ENCODE data around the gene TPST1.

The TPST1 gene

DNA sequence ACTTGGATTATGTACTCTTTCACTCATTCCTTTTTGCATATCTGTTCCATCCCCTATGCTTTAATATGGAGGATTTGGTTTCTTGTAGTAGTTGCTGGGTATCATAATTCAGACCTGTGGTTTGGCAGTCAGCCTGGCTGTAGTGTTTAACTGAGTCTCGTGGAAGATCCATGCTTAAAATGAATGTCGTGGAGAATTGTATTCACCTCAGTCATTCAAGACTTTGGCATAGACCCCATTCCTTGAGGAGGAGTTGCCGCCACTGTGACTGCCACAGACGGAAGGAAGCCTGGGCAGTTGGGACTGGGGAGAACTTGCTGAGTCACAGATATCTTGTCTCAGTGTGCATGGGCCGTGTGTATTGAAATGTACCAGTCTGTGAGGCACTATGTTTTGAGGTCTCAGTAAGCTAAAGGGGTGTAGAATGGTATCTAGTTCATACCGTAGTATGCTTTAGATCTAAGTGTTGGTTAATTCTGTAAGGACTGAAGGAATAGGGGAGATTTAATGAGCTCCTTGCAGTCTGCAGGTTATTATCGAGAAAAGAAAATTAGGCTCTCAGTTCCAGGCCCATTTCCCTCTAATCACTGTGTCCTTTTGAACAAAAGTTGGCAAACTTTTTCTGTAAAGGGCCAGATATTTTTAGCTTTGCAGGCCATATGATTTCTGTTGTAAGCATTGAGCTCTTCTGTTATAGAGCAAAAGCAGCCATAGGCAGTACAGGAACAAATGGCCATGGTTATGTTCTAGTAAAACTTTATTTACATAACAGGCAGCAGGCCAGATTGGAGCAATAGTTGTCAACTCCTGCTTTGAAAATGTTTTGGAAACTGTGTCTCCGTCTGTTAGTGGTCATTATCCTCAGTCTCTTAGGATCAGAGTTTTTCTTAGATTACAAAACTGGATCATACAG is 76.8 kb downstream of the TPST1 start:
- no peak for DNase-seq (ENCODE audit: extremely low read depth in 1 of 2, low read depth in 1 of 2)

DNA sequence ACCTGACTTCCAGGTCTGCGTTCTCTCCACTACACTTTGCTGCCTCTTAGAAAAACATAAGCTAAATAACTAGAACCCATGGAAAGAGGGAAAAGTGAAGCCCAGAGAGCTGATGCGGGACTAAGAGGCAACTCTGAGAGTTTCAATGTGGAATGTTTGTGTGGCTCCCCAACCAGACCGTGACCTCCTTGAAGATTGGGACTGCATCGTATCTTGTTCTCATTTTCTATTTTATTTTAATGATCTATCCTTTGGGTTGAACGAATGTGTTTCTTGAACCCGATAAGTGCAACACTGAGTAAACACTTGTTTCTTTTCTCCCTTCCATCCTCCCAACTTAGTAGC is 77.4 kb downstream of the TPST1 start:
- DNase-seq (ENCODE audit: extremely low read depth in 1 of 2, low read depth in 1 of 2), result no peak

DNA sequence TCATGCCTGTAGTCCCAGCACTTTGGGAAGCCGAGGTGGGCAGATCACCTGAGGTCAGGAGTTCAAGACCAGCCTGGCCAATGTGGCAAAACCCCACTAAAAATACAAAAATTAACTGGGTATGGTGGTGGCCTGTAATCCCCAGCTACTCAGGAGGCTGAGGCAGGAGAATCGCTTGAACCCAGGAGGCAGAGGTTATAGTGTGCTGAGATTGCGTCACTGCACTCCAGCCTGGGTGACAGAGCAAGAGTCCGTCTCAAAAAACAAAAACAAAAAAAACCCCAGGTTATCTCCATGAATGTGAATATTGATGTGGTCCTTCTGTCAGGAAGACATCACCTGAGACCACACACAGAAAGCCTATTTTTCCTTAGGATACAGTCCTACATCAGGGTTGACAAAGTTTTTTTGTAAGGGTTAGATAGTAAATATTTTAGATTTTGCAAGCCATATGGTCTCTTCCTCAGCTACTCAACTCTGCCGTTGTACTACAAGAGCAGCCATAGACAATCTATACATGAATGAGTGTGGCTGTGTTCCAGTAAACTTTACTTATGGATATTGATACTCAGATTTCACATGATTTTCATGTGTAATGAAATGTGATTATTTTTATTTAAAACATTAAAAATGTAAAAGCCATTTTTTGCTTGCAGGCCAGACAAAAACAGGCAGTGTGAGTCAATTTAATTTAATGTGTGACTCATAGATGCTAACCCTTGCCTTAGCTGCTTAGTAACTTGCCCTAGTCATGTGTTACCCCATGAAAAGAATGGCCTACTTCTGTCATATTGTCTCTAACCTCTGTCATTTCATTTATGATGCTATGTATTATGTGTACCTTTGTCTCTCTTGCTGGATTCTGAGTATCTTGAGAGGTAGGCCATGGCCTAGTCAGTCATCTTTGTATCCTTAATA is 78.1 kb downstream of the TPST1 start:
- DNase-seq (ENCODE audit: extremely low read depth in 1 of 2, low read depth in 1 of 2), result no peak

DNA sequence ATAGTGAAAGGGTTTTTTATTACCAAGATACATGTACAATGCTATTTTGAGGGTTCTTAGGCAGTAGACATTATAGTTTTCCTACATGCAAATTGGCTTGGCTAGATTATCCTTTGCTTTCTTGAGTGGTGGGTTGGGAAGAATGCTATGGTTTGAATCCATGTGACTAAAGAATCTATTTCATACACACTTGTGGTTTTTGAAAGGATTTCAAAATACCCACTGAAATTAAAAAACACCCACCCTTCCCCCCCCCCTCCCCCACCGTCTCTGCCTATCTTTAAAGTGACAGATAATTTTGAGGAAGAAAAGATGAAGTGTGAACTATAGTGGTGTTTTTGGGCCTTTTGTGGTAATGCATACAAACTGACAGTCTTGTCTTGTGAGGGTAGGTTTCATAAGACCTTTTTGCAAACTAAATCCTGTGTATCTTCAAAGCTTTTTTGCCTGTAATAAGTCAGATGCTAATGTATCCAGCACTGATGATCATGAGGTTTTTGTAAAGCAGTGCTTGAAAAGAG is 90.9 kb downstream of the TPST1 start:
- no peak for DNase-seq (ENCODE audit: extremely low read depth in 1 of 2, low read depth in 1 of 2)

DNA sequence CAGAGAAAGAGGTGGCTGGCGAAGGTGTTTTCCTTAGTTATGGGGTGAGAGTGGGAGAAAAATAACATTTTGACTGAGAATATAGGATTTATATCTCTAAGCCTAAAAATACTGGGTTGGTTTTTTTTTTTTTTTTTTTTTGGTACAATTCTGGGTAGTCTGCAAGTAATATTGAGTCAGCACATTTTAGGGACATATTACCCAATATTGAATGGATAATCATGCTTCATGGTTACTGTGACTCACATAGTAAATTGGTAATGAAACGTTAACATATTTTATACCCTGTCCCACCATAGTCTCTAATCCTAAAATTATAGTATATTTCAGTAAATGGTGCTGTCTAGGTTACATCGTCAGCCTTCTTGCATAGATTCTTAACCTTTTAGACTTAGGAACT is 91.4 kb downstream of the TPST1 start:
- DNase-seq (ENCODE audit: extremely low read depth in 1 of 2, low read depth in 1 of 2), result no peak

DNA sequence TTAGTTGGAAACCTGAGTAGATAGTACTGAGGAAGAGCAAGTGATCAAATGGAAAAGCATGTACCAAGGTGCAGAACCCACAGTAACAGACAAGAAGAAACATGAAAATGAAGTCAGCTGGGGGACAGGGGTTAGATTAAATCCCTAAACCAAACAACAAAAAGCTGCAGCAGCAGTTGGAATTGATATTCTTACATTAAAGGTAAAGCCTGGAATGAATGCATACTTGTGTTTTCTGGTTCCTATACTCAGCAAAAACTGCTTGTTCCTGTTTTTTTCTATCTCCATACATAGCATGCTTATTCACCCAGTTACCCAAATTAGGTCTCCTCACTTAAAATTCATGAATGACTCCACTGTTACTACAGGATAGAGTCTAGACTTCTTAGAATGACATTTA is 92.4 kb downstream of the TPST1 start:
- no peak for DNase-seq (ENCODE audit: extremely low read depth in 1 of 2, low read depth in 1 of 2)

DNA sequence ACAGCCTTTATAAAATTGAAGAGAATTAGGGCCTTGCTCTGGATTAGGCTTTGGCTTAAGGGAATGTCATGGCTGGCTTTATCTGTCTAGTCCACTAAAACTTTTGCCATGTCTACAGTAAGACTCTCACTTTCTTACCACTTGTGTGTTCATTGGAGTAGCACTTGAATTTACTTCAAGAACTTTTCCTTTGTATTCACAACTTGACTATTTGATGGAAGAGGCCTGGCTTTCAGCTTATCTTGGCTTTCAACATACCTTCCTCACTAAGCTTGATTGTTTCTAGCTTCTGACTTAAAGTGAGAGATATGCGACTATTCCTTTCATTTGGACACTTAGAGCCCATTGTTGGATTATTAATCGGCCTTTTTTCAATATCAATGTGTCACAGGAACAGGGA is 96.1 kb downstream of the TPST1 start:
- no peak for DNase-seq (ENCODE audit: extremely low read depth in 1 of 2, low read depth in 1 of 2)

DNA sequence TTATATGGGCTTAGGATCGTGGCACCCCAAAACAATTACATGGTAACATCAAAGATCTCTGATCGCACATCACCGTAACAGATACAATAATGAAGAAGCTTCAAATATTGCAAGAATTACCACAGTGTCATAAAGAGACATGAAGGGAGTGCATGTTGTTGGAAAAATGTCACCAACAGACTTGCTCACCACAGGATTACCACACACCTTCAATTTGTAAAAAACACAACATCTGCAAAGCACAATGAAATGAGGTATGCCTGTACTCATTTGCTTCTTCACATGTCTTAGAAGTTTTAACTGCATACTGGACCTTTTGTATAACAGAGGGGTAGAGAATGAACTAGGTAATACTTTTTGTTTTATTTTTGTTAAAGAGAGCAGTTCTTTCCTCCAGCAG is 96.6 kb downstream of the TPST1 start:
- DNase-seq (ENCODE audit: extremely low read depth in 1 of 2, low read depth in 1 of 2), result no peak

DNA sequence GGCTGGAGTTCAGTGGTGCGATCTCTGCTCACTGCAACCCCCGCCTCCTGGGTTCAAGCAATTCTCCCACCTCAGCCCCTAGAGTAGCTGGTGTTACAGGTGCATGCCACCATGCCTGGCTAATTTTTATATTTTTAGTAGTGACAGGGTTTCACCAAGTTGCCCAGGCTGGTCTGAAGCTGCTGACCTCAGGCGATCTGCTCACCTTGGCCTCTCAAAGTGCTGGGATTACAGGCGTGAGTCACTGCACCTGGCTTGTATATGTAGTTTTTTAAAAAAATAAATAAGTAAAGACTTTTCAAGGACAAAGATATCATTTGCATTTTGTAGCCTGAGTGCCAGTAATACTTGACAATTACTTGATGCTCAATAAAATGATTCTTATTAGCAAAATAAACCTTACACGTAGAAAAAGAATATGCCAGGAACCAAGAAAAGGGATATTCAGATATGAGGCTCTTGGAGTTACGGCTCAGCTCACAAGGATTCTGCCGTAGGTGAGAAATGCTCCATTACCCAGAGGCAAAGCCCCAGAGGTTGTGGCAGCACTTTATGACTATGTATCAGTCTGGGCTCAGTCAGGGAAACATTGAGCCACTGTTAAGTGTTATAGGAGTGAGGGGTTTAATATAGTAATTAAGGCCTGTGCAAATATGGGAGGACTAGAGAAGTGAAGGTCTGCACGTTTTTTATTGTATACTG is 98.5 kb downstream of the TPST1 start:
- DNase-seq (ENCODE audit: extremely low read depth in 1 of 2, low read depth in 1 of 2), result no peak

DNA sequence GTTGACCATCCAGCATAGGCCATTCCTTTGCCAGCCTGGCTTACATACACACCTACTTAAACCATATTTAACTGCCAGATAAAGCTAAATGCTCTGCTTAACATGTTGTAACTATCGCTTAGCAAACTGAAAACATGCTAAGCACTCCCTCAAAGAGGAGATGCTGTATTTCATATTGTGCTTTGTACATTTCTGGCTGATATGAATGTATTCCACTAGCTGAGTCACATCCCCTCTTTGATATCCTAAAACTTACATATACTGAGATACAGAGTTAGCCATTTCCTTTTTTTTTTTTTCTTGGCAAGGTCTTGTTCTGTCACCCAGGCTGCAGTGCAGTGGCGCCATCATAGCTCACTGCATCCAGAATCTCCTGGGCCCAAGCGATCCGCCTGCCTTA is 99.4 kb downstream of the TPST1 start:
- DNase-seq (ENCODE audit: extremely low read depth in 1 of 2, low read depth in 1 of 2), result no peak

DNA sequence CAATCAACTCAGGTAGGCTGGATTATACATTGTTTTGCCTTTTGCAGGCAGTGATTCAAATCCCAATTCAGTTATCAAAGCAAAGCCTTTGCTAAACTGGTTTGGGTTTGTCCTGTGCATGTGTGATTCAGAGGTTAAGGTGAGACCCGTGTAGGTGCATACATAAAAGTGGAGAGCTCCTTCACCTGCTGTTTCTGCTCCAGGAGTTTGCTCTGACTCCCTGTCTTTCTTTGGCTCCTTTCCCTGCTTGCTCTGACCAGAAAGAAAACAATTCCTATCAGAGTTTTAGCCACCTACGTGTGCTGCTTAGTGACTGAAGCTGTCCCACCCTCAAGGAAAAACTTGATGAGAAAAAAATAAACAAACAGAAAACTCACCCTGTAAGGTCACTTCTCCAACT is 101.1 kb downstream of the TPST1 start:
- DNase-seq (ENCODE audit: extremely low read depth in 1 of 2, low read depth in 1 of 2), result no peak

DNA sequence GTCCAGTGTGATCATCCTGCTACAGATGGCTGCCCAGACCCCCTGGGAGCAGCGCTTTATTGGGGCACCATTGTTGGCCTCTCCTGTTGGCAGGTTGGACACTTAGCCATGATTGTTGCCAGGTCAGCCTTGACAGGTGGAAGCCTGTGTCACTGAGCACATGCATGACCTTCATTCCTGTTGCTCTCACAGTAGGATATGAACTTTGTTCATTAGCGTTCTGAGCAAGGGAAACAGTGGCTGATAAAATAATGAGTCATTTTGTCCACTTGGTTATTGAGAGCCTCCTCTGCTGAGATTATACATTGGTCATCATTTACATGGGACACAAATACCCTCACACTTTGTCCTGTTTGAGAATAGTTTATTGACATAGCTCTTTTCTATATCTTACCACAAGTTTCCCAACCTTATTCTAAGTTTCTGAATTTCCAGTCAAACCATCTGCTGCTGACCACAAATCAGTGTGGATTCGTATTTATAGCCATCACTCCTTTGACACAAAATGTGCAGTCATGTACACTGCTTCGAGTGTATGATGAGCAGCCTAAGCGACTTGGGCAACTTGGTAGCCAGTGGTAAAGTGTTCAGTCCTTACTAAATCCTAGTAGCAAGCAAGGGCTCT is 102.6 kb downstream of the TPST1 start:
- DNase-seq (ENCODE audit: extremely low read depth in 1 of 2, low read depth in 1 of 2), result no peak

DNA sequence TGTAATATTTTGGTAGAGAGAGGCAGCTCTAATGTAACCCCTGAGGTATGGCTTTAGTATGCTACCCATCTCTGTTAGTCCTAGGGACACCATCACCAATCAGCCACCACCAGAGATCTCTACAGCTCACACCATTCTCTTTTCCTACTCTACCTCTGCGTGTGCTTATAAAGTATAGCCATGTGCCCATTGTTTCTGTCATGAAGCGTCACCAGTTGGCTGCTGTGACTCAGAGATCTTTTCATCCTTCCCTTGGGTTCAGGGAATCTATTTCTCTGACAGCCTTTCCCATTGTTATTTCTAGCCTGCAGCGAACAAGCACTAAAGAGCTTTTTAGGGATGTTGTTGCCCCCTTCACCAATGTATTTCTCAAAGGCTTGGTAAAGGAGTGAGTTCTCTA is 103.3 kb downstream of the TPST1 start:
- no peak for DNase-seq (ENCODE audit: extremely low read depth in 1 of 2, low read depth in 1 of 2)

DNA sequence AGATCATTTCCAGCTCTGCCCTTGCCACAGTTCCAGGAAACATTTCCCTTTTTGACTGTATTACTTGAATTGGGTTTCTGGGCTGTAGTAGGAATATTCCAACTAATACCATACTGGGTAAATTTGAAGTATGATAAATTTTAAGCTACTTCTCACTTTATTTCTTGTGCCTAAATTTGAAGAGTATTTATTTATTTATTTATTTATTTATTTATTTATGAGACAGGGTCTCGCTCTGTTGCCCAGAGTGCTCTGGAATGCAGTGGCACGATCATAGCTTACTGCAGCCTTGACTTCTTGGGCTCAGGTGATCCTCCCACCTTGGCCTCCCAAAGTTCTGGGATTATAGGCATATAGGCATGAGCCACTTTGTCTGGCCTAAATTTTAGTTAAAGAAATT is 105.5 kb downstream of the TPST1 start:
- DNase-seq (ENCODE audit: extremely low read depth in 1 of 2, low read depth in 1 of 2), result no peak

DNA sequence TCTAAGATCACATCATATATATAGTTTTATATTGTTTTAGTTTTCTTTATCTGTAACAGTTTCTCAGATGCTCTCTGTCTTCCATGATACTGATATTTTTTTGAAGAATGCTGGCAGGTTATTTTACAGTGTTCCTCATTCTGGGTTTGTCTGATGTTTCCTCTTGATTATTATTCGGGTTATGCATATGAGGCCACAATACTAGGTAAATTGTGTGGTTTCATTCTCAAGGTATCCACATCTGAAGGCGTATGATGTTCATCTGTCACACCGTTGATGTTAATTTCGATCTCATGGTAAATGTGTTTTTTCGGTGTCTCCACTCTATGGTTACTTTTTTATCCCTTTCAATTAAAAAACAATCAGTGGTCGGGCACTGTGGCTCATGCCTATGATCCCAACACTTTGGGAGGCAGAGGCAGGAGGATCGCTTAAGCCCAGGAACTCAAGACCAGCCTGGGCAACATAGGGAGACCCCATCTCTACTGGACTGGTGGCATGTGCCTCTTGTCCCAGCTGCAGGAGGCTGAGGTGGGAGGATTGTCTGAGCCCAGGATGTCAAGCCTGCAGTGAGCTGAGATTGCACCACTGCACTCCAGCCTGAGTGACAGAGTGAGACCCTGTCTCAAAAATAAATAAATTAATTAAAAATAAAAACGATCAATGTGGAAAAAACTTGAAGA is 108.9 kb downstream of the TPST1 start:
- DNase-seq (ENCODE audit: extremely low read depth in 1 of 2, low read depth in 1 of 2), result no peak

DNA sequence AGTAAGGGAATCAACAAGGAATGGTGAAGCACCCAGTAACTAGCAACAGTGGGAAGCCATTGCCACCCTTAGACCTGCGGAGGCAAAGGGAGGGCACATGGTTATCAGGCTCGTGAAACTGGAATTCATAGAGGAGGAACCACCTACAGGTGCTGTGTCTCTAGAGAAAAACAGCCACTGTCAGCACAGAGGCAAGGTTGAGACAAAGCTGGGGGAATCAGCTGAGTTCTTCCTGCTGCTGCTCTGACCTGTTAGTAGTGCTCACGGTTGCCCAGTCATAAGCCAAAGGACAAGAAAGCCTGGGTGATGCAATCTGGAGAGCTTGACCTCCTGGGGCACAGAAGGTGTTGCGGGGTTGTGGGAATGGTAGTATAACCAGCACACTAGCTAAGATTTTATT is 110.1 kb downstream of the TPST1 start:
- DNase-seq (ENCODE audit: extremely low read depth in 1 of 2, low read depth in 1 of 2), result no peak

DNA sequence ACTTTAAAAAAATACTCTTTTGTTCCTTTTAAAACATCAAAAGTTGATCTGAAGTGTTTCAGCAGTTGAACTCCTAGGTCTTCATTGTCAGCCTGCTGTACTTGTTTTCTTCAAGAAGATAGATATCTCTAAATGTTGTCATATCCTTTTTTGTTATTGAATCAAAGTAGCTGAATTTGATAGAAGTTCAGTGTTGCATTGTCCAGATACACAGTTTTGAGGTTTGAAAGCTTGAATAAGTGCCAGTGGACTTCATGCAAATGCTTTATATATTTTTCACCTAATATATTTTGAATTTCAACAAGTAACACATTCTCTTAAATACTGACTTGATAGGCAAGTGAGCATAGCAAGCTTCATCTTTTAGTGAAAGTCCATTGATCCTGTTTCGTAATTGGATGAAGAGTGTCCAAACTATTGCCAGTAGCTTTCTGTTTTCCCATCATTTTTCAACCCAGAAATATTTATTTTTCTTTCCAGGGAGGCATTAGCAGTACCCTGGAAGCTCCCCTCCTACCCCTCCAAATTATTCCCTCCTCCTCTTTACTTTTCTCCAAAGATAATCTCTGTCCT is 114.4 kb downstream of the TPST1 start:
- no peak for DNase-seq (ENCODE audit: extremely low read depth in 1 of 2, low read depth in 1 of 2)

DNA sequence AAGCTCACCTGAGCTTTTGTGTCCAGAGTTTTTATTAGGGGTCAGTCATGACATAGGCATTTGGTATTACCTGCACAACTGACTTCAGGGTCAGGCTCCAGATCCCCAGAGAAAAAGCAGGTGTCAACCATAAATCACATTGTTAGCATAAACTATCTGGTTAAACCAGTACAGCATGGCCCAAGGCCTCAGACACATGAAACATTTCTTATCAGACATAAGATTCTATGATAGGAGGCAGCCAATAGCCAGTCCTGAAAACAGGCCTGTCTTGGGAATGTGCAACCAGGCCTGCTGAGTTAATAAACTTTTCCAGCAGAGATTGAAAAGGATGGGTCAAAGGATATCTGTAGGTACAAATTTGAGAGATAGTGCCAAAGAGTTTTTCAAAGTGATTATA is 116.1 kb downstream of the TPST1 start:
- DNase-seq (ENCODE audit: extremely low read depth in 1 of 2, low read depth in 1 of 2), result no peak

DNA sequence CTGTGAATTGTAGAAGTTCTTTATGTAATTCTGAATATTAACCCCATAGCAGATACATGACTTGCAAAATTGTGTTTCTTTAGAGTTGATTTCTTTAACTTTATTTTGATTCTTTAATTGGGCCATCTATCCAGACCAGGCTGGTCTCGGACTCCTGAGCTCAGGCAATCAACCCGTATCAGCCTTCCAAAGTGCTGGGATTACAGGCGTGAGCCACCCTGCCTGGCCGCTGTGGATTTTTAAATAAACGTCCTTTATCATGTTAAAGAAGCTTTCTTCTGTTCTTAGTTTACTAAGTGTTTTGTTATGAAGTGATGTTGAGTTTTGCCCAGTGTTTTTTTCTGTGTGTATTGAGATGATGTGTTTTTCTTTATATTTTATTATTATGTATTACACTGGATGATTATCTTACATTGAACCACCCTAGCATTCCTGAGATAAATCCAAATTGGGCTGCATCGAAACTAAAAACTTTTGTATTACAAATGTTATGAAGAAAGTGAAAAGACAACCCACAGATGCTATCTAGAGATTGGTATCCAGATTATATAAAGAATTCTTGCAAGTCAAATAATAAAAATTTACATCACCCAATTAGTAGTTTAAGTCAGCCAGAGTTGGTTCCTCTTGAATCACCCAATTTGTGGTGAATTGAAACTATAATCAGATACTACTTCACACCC is 118.1 kb downstream of the TPST1 start:
- DNase-seq (ENCODE audit: extremely low read depth in 1 of 2, low read depth in 1 of 2), result no peak
